HepG2 (cell line): ENCODE data around the gene HELZ2. TPM values are rescaled to one million over a fixed set of nuclear protein-coding genes. Genes with fewer than 3 reads are reported as not detected.

Source experiments
- BRCA1 ChIP-seq: sonication (generic); formaldehyde crosslinking; IDR thresholded peaks from 2 replicates; pipeline ENCODE4 v1.4.0; 2020; ENCODE audit warnings: missing genetic modification reagents
- MTERF4 ChIP-seq: sonication (generic); formaldehyde crosslinking; IDR thresholded peaks from 2 replicates; pipeline ENCODE4 v1.8.0; 2023; ENCODE audit warnings: mild to moderate bottlenecking, missing genetic modification reagents
- NCOA5 ChIP-seq: sonication (generic); formaldehyde crosslinking; IDR thresholded peaks from 2 replicates; pipeline ENCODE4 v1.4.0; 2020; ENCODE audit warnings: missing genetic modification reagents
- PTBP1 ChIP-seq: fragments of 200-400 bp; formaldehyde crosslinking; IDR thresholded peaks from 2 replicates; pipeline ENCODE4 v1.6.1; 2018; ENCODE audit warnings: low read length, low read depth; ENCODE audit not compliant: poor library complexity, severe bottlenecking
- RFX5 ChIP-seq: IDR thresholded peaks from 2 replicates; pipeline ENCODE4 v1.6.1; 2011; ENCODE audit warnings: low read depth, low read length, improper control_type of control experiment
- RFXAP ChIP-seq: sonication (generic); formaldehyde crosslinking; IDR thresholded peaks from 2 replicates; pipeline ENCODE4 v1.4.0; 2020; ENCODE audit warnings: missing genetic modification reagents, borderline replicate concordance
- TBL1XR1 ChIP-seq: fragments of 150-350 bp; IDR thresholded peaks from 2 replicates; pipeline ENCODE4 v1.6.1; 2014; ENCODE audit warnings: borderline replicate concordance, low read length; ENCODE audit not compliant: partially characterized antibody
- ZBTB14 ChIP-seq: sonication (generic); formaldehyde crosslinking; IDR thresholded peaks from 2 replicates; pipeline ENCODE4 v1.4.0; 2020; ENCODE audit warnings: missing genetic modification reagents
- ZFP41 ChIP-seq: sonication (generic); formaldehyde crosslinking; IDR thresholded peaks from 2 replicates; pipeline ENCODE4 v1.4.0; 2020; ENCODE audit warnings: mild to moderate bottlenecking, missing genetic modification reagents, borderline replicate concordance
- ZIK1 ChIP-seq: sonication (generic); formaldehyde crosslinking; IDR thresholded peaks from 2 replicates; pipeline ENCODE4 v1.5.0; 2020; ENCODE audit warnings: mild to moderate bottlenecking, low read depth, missing genetic modification reagents, borderline replicate concordance
- ZNF547 ChIP-seq: sonication (generic); formaldehyde crosslinking; IDR thresholded peaks from 2 replicates; pipeline ENCODE4 v1.5.1; 2020; ENCODE audit warnings: mild to moderate bottlenecking, missing genetic modification reagents
- ZNF562 ChIP-seq: sonication (generic); formaldehyde crosslinking; IDR thresholded peaks from 2 replicates; pipeline ENCODE4 v1.8.0; 2022; ENCODE audit warnings: missing genetic modification reagents, borderline replicate concordance
- ZNF724P ChIP-seq: sonication (generic); formaldehyde crosslinking; IDR thresholded peaks from 2 replicates; pipeline ENCODE4 v1.8.0; 2022; ENCODE audit warnings: missing genetic modification reagents, borderline replicate concordance
- ZNF891 ChIP-seq: sonication (generic); formaldehyde crosslinking; IDR thresholded peaks from 2 replicates; pipeline ENCODE4 v1.5.0; 2020; ENCODE audit warnings: mild to moderate bottlenecking, missing genetic modification reagents
- ZSCAN22 ChIP-seq: sonication (generic); formaldehyde crosslinking; IDR thresholded peaks from 2 replicates; pipeline ENCODE4 v1.4.0; 2020; ENCODE audit warnings: mild to moderate bottlenecking, missing genetic modification reagents
- polyA plus RNA-seq, 8 experiments: library from polyadenylated mRNA; depleted of rRNA in 3 of 8; stranded (reverse) in 7 of 8; unstranded in 1 of 8; fragments of >200 nt; fragmentation: Illumina TruSeq in 4 of 8; extraction: Trizol in 4 of 8; gene quantifications; 2 replicates each; pipeline versions ENCODE4 v1.2.1 to v1.2.3, GENCODE V29; 2011 to 2016; ENCODE audit warnings: low read depth in 4 of 8, missing spikeins in 1 of 8, mixed read lengths in 1 of 8; ENCODE audit not compliant: insufficient read depth in 1 of 8
- total RNA-seq, 5 experiments: library from RNA; depleted of rRNA; stranded (reverse); fragments of >200 nt; fragmentation: Illumina TruSeq; extraction: Trizol; gene quantifications; 2 replicates each; pipeline ENCODE4 v1.2.3, GENCODE V29; 2016; ENCODE audit warnings: low read depth in 1 of 5
- TF ChIP-seq, protein P1 (sequence below): sonication (generic); formaldehyde crosslinking; IDR thresholded peaks from 2 replicates; pipeline ENCODE4 v1.4.0; 2020; ENCODE audit warnings: missing genetic modification reagents
- TF ChIP-seq, protein P2 (sequence below): sonication (generic); formaldehyde crosslinking; IDR thresholded peaks from 2 replicates; pipeline ENCODE4 v1.5.0; 2020; ENCODE audit warnings: mild to moderate bottlenecking, missing genetic modification reagents

HELZ2 gene
- total and polyA plus RNA-seq, 2 of the 13 experiments (the other 11 are each of a cell fraction or from before 2014, with no cell fraction given): 9.6 to 10.1 TPM

DNA sequence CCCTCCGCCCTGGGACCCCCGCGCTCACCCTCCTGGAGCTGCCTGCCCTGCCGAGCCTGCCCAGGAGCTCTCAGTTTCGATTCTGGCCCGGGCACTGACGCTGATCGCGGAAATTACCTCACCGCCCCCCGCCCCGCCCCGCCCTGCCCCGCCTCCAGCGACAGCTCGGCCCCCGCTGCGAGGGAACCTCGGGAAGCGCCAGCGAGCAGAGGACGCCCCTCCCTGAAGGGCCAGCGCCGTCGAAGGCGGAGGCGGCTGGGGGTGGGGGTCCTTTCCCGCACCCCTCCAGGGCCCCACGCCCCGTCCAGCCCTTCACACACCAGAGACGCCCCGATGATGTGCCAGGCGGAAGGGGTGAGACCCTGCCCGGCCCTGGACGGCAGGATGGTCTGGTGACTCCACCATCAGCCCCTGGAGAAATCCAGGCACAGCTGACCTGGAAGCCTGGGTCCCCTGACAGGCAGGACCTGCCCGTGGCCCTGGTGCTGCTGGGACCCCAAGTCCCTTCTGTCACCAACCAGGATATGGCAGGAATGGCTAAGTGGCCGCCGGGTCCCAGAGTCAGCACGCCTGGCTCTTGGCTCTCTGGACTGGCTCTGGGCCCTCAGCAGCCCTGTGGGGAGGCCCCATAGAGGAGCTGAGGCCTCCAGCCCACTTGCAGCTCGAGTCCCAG is at the start of gene HELZ2 (continued):
- TF ChIP-seq PTBP1: peak; percentile 86
- TF ChIP-seq ZIK1 (CRISPR knock-in tag): peak; percentile 8; the same call in 1 of the 2 replicates
- TF ChIP-seq BRCA1 (CRISPR knock-in tag): peak; percentile 72; the same call in 1 of the 2 replicates
- TF ChIP-seq, protein P1, sequence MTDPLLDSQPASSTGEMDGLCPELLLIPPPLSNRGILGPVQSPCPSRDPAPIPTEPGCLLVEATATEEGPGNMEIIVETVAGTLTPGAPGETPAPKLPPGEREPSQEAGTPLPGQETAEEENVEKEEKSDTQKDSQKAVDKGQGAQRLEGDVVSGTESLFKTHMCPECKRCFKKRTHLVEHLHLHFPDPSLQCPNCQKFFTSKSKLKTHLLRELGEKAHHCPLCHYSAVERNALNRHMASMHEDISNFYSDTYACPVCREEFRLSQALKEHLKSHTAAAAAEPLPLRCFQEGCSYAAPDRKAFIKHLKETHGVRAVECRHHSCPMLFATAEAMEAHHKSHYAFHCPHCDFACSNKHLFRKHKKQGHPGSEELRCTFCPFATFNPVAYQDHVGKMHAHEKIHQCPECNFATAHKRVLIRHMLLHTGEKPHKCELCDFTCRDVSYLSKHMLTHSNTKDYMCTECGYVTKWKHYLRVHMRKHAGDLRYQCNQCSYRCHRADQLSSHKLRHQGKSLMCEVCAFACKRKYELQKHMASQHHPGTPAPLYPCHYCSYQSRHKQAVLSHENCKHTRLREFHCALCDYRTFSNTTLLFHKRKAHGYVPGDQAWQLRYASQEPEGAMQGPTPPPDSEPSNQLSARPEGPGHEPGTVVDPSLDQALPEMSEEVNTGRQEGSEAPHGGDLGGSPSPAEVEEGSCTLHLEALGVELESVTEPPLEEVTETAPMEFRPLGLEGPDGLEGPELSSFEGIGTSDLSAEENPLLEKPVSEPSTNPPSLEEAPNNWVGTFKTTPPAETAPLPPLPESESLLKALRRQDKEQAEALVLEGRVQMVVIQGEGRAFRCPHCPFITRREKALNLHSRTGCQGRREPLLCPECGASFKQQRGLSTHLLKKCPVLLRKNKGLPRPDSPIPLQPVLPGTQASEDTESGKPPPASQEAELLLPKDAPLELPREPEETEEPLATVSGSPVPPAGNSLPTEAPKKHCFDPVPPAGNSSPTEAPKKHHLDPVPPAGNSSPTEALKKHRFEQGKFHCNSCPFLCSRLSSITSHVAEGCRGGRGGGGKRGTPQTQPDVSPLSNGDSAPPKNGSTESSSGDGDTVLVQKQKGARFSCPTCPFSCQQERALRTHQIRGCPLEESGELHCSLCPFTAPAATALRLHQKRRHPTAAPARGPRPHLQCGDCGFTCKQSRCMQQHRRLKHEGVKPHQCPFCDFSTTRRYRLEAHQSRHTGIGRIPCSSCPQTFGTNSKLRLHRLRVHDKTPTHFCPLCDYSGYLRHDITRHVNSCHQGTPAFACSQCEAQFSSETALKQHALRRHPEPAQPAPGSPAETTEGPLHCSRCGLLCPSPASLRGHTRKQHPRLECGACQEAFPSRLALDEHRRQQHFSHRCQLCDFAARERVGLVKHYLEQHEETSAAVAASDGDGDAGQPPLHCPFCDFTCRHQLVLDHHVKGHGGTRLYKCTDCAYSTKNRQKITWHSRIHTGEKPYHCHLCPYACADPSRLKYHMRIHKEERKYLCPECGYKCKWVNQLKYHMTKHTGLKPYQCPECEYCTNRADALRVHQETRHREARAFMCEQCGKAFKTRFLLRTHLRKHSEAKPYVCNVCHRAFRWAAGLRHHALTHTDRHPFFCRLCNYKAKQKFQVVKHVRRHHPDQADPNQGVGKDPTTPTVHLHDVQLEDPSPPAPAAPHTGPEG: no peak
- TF ChIP-seq ZNF891 (CRISPR knock-in tag): peak; percentile 94
- 0 out of 2 replicates have a peak, but pooled peaks have one; percentile 32 for TF ChIP-seq MTERF4
- TF ChIP-seq ZNF724P (CRISPR knock-in tag): no peak
- TF ChIP-seq ZFP41 (CRISPR knock-in tag): no peak
- TF ChIP-seq TBL1XR1: no peak
- TF ChIP-seq RFX5: no peak
- no peak for TF ChIP-seq ZBTB14
- TF ChIP-seq ZNF562 (CRISPR knock-in tag): no peak
- 0 out of 2 replicates have a peak, but pooled peaks have one; percentile 72 for TF ChIP-seq NCOA5
- no peak for TF ChIP-seq RFXAP (CRISPR knock-in tag)
- TF ChIP-seq, protein P2, sequence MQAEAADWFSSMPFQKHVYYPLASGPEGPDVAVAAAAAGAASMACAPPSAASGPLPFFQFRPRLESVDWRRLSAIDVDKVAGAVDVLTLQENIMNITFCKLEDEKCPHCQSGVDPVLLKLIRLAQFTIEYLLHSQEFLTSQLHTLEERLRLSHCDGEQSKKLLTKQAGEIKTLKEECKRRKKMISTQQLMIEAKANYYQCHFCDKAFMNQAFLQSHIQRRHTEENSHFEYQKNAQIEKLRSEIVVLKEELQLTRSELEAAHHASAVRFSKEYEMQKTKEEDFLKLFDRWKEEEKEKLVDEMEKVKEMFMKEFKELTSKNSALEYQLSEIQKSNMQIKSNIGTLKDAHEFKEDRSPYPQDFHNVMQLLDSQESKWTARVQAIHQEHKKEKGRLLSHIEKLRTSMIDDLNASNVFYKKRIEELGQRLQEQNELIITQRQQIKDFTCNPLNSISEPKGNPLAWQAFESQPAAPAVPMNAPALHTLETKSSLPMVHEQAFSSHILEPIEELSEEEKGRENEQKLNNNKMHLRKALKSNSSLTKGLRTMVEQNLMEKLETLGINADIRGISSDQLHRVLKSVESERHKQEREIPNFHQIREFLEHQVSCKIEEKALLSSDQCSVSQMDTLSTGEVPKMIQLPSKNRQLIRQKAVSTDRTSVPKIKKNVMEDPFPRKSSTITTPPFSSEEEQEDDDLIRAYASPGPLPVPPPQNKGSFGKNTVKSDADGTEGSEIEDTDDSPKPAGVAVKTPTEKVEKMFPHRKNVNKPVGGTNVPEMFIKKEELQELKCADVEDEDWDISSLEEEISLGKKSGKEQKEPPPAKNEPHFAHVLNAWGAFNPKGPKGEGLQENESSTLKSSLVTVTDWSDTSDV (CRISPR knock-in tag): peak; percentile 83
- TF ChIP-seq ZNF547: peak; percentile 34; the same call in 1 of the 2 replicates
- no peak for TF ChIP-seq ZSCAN22
